Measurements from ENCODE around the gene SCN11A.

The SCN11A gene

DNA sequence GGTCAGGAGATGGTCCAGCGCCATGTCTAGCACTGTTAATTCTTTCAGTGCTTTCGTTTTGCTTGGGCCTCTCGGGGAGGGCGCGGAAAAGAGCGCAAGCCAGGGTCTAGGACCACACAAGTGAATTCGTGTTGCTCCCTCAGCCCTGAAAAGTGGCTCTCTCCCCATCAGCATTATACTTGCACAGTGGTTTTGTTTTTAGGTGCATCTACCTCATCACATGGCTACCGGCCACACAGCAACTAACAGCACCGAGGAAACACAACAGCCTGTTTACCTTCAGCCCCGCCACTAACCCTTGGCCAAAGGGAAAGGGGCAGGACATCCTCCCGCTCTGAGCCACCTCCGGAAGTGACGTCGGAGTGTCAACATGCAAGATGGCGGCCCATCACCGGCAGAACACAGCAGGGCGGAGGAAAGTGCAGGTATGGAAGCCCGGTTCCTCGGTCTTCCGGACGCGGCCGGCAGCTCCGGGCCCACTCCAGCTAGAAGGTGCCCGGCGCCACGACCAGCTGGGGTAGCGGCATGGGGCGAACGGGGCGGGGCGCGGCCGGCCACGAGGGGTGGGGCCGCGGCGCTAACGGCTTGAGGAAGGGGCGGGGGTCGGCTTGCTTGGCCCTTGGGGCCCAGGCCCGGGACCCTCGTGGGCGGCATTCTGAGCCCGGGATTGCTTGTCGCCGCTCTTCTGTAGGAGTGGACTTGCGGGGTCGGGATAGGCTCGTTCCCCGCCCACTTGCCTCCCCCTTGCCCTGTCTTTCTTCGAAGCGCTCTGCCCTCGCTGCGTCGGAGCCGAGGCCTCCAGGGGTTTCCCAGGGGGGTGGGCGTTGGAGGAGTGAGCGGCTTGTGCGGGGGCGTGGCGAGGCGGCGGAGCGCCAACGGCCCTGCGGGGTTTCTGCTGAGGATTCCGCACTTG is at the start of gene SCN11A, which contains the start of gene WDR48:
TSS of gene SCN11A (minus strand) at position 296 of the 913 bp plus-strand sequence. CDS start 101,582 bp downstream, outside the sequence.
TSS of gene WDR48 (plus strand) at position 368 of the 913 bp plus-strand sequence. CDS start at position 378, 10 bp downstream.
- peak; percentile 80 for DNase-seq

DNA sequence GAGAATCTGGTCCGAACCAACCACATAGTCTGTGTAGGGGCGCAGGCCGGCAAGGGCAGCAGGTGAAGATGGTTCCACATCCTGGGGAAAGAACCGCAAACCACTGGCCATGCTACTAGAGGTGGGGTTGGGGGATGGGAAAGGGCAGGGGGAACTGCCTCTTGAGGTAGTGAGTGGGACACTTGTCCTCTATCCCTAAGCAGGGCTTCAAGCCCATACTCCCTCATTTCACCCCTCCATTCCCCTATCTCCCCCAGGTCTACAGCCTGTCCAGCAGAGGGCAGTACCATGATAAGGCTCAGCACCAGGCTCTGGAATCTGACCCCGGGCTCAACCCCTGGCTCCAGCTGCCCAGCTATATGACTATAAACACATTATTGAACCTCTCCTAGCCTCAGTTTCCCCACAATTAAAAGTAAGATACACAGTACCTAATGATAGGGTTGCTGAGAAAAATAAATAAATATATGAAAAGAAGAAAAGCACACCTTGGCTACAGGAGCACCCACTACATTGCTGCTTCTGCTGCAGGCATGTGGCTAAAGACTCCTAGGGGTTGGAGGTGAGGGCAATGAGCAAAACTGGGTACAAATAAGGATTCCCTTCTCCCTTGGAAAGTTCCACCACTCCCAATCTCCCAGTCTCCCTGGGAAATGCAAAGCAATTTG is 49.4 kb upstream of the SCN11A start:
- peak; percentile 1 for DNase-seq

DNA sequence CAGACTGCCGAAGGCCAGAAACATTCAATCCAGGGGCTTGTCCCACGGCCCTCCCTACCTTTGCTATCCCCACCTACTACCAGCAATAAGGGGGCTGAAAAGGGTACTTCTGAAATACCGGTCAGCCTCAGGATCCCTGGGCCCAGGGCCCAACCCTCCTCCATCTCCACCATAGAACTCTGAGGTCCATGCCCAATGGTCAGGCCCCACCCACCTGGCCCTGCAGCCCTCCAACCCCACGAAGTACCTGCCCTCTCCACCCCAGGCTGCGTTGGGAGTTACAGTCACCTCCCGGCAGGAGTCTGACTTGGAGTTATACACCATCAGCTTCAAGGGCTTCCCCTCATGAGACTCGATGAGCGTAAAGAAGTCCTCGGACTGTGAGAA is 48.7 kb upstream of the SCN11A start:
- no peak for DNase-seq

DNA sequence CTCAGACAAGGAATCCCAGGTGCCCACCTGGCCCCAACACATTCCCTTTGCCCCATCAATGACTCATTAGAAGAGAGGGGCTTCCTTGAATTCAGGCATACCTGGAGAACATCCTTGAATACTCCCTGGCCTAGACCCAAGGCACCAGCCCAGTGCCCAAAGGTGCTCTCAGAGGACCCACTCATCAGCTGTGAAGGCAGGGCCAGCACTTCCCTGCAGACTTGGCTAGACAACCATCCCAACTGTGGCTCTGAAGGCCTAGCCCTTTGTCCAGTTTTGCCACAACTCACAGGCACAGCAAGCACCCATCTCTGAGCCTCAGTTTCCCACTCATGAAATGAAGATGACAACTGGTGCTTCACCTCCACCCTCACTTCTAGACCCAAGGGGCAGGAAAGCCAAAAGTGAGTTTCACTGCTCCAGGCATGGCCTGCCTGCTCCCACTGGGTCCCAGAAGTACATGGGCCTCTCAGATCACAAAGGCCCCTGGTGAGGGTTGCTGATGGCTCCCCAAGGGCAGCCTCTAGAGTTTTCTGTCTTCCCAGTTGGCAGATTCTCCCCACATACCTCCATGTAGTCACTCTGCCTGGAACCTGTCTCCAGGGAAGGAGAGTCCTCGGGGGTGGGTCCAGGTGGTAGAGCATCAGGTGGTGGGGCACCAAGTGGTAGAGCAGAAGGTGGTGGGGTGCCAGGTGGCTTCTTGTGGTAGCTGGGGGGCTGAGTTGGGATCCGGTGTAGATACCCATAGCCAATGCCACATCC is 48.2 kb upstream of the SCN11A start:
- no peak for DNase-seq

DNA sequence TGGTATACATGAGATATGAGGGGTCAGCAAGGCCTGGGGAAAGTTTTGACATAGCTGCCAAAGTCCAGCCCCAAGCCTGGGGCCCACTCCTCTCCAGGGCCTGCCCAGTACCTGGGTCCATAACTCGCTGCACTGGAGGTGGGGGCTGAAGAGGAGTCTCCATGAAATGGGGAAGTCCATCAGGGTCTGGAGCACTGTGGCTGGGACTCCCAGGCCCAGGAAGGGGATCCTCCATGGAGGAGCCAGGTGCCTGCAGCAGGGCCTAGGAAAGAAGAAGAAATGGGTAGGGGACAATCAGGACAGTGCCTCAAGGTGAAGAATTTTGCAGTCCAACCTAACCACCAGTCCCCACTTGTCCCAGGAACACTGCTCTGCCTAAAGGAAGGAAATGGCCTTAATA is 47.5 kb upstream of the SCN11A start:
- no peak for DNase-seq

DNA sequence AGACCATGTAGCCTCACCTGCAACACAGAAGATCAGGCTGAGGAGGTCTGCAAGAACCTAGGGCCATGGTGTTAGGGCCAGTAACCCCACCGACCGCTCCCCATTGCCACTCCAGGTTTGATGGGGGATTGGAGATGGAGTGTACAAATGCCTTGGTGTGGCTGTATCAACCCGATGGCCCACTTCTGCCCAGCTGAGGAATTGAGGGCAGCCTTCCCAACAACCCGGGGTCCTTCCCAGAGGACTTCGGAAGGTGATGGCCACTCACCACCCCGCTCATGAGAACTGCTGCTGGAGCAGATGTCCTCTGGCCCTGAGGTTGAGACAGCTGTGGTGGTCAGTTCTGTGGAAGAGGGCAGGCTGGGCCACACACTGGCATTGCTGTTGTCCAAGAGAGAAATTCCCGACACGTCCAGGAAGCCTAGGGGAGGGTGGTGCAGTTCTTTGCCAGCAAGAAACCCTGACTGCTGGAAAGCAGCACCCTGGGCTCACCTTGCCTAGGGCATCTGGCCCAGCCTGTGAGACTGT is 46.8 kb upstream of the SCN11A start:
- DNase-seq, result no peak

DNA sequence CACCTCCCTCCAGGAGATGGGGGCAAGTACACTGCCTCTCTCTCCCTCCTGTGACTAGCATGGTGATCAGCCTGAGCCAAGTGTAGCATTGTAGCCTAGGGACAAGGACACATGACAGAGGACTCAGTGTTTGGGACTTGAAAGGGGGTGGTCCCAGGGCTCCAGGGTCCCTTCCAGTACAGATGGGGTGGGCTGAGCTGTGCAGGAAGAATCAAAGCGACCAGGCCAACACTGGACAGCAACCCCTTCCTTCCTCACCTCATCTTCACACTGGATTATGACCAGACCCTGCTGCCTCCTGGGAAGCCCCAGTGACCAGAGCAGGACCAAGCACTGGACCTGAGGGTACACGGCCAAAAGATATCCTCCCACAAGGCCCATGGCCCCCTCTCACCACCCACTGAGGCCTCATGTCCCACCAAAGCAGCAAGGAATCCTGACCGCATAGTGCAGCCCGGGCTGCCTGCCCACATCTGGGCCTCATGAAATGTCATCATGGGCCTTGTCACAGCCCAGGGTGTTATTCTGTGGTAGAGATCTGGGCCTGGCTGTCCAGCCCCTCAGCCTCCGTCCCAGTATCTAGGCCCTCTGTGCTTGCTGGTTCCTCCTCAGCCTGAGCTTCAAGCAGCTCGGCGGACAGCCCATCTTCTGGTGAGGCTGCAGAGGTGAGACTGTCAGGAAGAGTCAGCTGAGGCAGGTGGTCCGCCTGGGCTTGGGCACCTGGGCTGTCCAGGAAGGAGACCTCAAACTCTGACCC is 46.1 kb upstream of the SCN11A start:
- DNase-seq, result no peak

DNA sequence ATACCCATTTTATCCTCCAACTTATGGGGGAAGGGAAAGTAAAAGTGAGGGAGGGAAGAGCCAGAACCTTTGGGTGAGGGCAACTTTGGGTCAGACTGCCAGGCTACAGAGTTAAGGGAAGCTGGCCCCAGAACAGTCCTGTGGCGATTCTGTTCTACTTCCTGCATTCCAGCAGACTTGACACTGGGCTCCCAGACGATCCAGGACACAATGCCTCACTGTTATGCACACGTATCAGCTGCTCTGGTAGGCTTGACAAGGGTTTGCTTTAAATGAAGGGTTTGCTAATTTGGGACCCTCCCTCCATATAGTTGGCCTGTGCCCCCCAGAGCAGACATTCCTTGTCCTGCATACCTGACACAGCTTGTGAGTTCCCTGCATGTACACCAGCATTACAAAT is 45.0 kb upstream of the SCN11A start:
- no peak for DNase-seq

DNA sequence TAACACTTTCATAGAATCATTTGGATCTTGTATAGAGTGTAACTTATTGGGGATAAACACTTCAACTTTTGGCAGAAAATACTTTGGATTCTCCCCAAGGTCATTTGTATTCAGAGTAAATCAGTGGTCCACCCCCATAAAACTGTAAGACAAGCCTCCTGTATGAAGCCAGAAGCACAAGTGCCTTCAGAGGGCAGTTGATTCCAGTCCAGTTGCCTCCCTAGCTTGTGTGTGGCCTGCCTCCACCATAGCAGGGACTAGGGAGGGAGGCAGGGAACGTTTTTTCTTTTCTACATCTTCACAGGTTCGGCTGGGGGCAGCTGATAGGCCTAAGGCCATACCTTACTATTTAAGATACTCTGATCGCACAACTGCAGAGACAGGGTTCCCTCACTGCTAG is 44.0 kb upstream of the SCN11A start:
- DNase-seq, result no peak

DNA sequence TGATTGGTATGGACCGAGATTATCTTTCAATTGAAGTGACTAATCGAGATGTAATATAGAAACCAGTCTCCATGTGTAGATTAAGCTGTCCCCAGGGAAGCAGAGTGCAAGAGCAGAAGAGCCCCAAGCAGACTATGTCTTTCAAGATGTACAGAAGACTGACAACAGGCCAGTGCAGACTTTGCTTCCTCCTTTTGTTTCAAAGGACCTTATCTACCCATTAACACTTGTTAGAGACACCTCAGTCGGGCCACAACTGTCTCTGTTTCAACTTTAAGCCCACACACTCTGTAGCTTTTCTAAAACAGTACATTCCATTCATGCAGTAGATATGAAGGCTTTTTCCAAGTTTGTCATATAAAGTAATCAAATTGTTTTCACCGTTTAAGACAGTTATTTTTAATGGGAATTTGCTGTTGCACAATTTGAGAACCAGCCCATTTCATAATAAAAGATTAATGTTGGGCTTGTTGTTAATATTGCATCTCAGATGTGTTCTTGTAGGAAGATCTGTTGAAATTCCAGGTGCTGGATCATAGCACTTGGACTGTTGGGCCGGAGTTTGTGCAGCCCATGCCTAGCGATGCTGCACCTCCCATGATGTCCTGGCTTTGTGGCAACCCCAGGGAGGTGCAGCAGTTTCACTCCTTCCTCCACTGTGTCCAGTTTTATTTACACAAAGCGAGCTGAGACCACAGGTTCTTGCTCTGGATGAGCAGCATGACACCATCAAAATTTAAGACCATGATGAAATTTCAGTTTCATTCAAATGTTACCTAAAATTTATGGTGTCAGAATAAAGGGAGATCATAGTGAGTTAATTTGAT is 43.3 kb upstream of the SCN11A start:
- no peak for DNase-seq

DNA sequence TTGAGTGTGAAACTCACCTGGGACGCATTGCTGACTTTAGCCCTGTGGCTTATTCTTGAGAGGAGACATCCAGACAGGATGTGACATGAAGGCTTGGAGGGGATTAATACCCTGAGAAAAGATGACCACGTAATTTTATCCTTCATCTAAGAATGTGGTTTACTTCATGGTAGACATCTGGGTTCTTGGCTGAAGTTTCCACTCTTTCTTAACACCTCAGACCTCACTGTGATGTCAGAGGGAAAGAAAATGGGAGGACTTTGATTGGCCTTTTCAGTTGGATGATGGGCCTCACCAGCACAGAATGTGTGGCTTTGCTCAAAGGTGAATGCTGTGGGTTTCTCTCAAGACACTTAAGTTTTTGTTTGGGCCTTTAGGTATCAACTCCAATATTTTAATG is 39.2 kb upstream of the SCN11A start:
- DNase-seq, result no peak

DNA sequence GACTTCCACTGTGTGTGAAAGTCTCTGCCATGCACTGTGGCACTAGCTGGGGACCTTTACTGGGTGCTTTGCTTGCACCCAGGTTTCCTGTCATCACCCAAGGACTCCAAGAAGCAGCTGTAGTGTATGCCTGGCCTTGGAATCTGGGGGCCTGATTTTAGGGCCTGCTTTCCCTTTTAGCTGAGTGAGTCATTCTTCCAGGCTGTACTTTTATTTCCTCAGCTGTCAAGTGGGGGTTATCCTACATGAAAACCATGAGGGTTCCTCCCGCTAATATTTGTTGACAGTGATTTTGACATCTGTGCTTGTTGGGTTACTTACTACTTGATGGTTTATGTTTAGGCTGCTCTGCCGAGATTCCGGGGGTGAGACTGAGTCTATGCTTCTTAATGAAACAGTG is 37.1 kb upstream of the SCN11A start:
- DNase-seq, result no peak

DNA sequence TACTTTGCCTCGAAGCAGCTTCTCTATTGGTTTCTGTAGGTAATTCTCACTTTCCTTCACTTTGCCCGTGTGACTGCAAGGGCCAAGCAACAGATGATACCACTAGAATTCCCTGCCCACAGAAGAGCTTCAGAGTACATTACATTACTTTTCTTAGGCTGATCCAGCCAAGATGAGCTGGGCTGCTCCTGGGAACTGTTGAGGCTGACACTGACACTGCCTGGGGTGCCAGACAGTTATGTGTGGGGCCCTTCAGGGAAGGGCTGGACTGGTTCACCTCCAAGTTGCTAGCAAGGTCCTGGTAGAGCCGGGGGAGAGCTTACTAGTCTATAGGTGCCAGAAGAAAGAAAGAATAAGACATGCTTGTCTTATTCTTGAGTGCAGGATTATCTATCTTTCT is 36.7 kb upstream of the SCN11A start:
- no peak for DNase-seq

DNA sequence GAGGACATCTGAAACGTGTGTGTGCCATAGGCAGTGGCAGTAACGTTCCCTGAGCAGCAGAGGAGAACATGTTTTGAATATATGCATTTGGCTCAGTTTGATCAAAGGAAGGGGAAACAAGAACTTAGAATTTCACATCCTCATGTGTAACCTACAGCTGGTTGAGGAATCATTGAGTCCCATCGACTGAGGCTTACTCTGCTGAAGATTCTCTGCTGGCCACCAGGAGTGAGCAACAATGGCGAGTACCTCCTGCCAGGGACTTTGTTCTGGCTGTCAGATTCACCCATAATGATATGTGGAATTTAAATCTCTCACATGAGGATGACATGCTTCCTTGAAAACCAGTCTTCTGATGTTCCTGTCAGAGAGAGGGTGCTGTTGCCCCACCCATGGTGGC is 34.4 kb upstream of the SCN11A start:
- DNase-seq, result no peak

DNA sequence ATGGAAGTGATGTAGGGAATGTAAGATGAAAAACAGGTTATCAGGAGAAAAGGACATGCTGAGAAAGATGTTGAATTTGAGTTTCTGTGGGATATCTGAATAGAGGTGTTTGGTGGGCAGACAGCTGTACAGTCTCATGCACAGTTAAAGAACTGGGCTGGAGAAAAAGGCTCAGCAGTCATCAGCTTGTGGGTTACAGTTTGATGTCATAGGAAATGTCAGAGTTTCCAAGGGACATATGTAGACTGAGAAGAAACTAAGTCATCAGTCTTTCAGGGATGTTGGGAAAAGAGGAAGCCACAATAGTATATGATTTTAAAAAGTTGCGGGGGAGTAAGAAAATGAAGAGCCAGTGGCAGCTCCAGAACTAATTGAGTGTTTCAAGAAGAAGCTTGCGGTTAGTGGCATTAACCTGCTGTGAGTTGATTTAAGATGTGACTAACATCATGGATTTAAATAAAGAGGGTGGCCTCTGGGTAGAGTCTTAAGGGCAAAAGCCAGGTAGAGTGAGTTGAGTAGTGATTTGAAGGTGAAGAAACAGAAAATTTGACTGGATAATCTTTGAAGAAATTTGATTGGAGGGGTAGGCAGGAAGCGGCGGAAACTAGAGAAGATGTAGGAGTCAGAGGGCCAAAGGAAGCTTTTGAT is 31.0 kb upstream of the SCN11A start:
- DNase-seq, result no peak

DNA sequence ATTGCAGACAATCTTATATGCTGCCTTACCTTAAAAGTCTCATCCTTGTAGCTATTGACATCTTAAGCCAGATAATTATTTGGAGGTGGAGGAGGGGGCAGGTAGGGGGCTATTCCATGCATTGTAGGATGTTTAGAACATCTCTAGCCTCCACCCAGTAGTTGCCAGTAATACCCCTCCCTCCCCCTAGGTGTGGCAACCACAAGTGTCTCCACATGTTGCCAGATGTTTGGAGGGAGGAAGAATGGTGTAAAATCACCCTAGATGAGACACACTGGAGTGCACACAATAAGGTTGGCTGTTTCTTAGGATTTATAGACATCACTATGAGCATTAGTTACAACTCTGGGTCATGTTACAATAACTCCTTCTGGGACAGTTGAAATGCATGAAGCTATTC is 28.3 kb upstream of the SCN11A start:
- no peak for DNase-seq

DNA sequence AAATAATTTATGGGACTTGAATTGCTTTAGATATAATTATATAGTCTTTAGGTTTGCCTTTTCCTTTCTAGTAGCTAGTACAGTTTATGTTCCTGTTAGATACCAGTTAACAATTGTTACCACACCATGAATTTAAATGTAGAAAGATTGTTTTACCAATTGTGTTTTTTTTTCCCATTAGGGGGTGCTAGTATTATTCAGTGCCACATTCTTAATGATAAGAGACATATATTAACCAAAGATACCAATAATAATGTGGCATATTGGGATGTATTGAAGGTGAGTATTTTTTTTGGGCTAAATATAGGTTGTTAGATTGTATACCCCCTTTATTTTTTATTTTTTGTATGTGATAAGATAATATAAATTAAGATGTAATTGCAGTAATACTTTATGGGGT is 27.8 kb upstream of the SCN11A start:
- no peak for DNase-seq

DNA sequence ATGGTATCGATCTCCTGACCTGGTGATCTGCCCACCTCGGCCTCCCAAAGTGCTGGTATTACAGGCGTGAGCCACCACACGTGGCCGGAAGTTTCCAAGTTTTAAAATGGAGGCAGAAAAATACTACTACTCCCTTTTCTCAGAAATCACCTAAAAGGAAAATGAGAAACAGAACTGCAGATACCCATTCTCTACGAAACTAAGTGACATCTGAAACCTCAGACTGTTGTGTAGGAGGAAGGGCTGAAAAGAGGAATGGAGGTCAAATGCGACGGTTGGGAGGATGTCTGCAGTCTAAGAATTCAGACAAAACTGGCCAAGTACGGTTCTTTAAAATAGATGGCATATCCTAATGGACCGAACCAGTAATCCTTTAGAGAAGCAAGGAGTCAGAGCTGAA is 24.2 kb upstream of the SCN11A start:
- no peak for DNase-seq

DNA sequence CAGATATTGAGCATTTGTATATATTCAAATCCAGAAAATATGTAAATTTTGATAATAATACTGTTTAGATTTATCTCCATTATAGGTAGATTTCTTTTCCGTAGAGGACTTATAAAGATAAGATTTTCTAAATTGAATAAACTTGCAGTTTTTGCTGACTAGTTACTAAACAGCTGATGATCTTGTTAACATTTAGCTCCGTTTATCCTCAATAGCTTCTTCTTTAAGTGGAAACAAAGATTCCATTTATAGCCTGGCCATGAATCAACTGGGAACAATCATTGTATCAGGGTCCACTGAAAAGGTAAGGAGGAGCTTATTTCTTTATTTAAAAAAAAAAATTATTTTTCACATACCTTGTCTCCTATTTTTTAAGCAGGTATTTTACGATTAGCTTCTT is 16.8 kb upstream of the SCN11A start:
- DNase-seq, result no peak

DNA sequence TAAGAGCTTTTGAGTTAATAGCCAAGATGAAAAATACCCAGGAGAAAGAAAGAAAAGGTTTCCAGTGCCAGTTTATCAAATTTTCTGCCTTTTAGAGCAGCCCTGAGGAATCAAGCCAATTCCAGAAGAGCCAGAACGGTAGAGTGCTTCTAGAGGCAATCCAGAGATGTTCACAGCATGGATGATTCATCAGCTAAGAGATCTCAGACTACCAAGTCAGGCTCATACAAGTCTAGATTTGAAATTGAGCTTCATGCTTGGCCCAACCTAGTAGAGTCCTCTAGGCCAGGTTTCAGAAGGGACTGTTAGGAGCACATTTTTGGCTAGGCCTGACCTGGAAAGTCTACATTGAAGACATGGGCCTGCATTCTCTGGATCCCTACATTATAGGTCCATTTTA is 15.5 kb upstream of the SCN11A start:
- no peak for DNase-seq

DNA sequence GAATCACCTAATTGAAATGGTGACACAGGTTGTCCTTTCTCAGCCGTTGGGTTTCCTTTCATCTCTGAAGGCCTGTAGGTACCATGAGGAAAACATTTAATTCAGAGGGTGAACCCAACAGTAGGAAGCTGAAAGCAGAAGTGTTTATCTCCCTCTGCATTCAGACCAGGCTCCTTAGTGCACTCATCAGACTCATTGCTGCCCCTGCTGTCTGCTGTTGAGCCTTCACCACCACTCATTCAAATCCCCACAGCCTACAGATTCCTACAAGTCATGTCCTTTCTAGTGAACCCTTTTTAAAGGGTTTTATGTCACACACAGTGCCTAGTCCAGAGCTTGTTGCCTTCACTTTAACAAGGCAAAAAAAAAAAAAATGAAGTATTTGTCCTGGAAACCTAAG is 13.5 kb upstream of the SCN11A start:
- no peak for DNase-seq
